ENCODE results near the gene PKLR. TPM values are rescaled to one million over a fixed set of nuclear protein-coding genes. Genes with fewer than 3 reads are reported as not detected.

Gene PKLR
- total and polyA plus RNA-seq, 2 donors (not counting 3 experiments of a cell fraction or from before 2014, with no cell fraction given): not detected

GRCh38 chr1:155325603-155325893 lies 24.3 kb upstream of the PKLR start:
- DNase-seq (ENCODE audit: low read depth, low spot score) (no peak), FAIRE-seq (no peak)
- Histone ChIP-seq H3K9me1 (replicated peaks; ENCODE audit: control insufficient read depth, extremely low read depth, insufficient read depth, low read length) (no peaks in the 10 kb centered on the region), H3K9ac (replicated peaks; ENCODE audit: extremely low read depth, insufficient read depth, low read length) (no peak overlapping the region), H3K9me3 (replicated peaks; ENCODE audit: control insufficient read depth, insufficient read depth, low read length) (no peaks in the 10 kb centered on the region), H2AFZ (ENCODE audit: low read depth, low read length) (no peak overlapping the region), H4K20me1 (replicated peaks; ENCODE audit: control insufficient read depth, extremely low read depth, insufficient read depth, low read length) (no peaks in the 10 kb centered on the region), H3K4me2 (ENCODE audit: insufficient read depth, low read length) (peak overlapping the region; percentile 88), H3K27me3 (ENCODE audit: control insufficient read depth in 2 of 2, insufficient read depth in 2 of 2, low read length in 2 of 2) (no peaks in the 10 kb centered on the region), H3K79me2 (ENCODE audit: control insufficient read depth, insufficient read depth, low read length) (no peaks in the 10 kb centered on the region), H3K36me3 (ENCODE audit: control insufficient read depth in 2 of 2, extremely low read depth in 1 of 2, insufficient read depth in 2 of 2, low read length in 2 of 2) (peaks cover 2 to 15% of the 10 kb centered on the region in 2 experiments), H3K27ac (ENCODE audit: insufficient read depth, low read depth, low read length) (no peak overlapping the region), H3K4me1 (ENCODE audit: control insufficient read depth, extremely low read depth, insufficient read depth, low read length) (peaks cover 30% of the 10 kb centered on the region), H3K4me3 (replicated peaks in 1 of 3; ENCODE audit: insufficient read depth in 1 of 3, low read depth in 1 of 3, low read length in 3 of 3) (peak overlapping the region in 1 of 3 experiments; percentile 76)
- ChIA-PET CTCF (interaction anchor here (1.7 to 7.2 kb wide), 2 partner anchors 9 to 75 kb away, joined by 6 to 115 read pairs; no protein-coding TSS in a partner anchor), POLR2A (no interaction called here)
- TF ChIP-seq EZH2 (IDR thresholded peaks at IDR 0.05; ENCODE audit: borderline replicate concordance, low read depth, low read length, severe bottlenecking) (no peak), GATA2 (IDR thresholded peaks at IDR 0.05; ENCODE audit: insufficient read depth, insufficient read length, low read depth, low read length) (no peak), POLR2AphosphoS5 (IDR thresholded peaks at IDR 0.05; ENCODE audit: insufficient read depth, low read depth, low read length) (no peak), JUN (IDR thresholded peaks at IDR 0.05; ENCODE audit: borderline replicate concordance, insufficient read depth, insufficient read length, low read depth) (no peak), POLR2A (IDR thresholded peaks at IDR 0.05; ENCODE audit: low read depth, low read length) (no peak), FOS (IDR thresholded peaks at IDR 0.05; ENCODE audit: borderline replicate concordance, insufficient read depth, low read length) (no peak), MYC (IDR thresholded peaks at IDR 0.05; ENCODE audit: low read depth, low read length) (no peak)
- TF ChIP-seq, protein P1, sequence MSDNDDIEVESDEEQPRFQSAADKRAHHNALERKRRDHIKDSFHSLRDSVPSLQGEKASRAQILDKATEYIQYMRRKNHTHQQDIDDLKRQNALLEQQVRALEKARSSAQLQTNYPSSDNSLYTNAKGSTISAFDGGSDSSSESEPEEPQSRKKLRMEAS (IDR thresholded peaks at IDR 0.05; ENCODE audit: insufficient read depth, insufficient read length): no peak
- TF ChIP-seq, protein P2, sequence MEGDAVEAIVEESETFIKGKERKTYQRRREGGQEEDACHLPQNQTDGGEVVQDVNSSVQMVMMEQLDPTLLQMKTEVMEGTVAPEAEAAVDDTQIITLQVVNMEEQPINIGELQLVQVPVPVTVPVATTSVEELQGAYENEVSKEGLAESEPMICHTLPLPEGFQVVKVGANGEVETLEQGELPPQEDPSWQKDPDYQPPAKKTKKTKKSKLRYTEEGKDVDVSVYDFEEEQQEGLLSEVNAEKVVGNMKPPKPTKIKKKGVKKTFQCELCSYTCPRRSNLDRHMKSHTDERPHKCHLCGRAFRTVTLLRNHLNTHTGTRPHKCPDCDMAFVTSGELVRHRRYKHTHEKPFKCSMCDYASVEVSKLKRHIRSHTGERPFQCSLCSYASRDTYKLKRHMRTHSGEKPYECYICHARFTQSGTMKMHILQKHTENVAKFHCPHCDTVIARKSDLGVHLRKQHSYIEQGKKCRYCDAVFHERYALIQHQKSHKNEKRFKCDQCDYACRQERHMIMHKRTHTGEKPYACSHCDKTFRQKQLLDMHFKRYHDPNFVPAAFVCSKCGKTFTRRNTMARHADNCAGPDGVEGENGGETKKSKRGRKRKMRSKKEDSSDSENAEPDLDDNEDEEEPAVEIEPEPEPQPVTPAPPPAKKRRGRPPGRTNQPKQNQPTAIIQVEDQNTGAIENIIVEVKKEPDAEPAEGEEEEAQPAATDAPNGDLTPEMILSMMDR (IDR thresholded peaks at IDR 0.05; ENCODE audit: extremely low read depth in 1 of 2, insufficient read depth in 1 of 2, low read depth in 1 of 2, low read length in 2 of 2): no peak
- no TSS peak for BruUV-seq (replicated peaks)
- dilution Hi-C loops (cut with MboI; ENCODE audit: extremely low pct_ligation_motif_present, low sequenced_read_pairs) (no loop called here), intact Hi-C loops (cut with micrococcal nuclease) (loop anchor here (2.0 kb wide), 2 partner anchors 237 to 267 kb away; partner anchors contain the start of gene ASH1L)
